ENCODE data around the gene DAAM2.

Gene DAAM2

DNA sequence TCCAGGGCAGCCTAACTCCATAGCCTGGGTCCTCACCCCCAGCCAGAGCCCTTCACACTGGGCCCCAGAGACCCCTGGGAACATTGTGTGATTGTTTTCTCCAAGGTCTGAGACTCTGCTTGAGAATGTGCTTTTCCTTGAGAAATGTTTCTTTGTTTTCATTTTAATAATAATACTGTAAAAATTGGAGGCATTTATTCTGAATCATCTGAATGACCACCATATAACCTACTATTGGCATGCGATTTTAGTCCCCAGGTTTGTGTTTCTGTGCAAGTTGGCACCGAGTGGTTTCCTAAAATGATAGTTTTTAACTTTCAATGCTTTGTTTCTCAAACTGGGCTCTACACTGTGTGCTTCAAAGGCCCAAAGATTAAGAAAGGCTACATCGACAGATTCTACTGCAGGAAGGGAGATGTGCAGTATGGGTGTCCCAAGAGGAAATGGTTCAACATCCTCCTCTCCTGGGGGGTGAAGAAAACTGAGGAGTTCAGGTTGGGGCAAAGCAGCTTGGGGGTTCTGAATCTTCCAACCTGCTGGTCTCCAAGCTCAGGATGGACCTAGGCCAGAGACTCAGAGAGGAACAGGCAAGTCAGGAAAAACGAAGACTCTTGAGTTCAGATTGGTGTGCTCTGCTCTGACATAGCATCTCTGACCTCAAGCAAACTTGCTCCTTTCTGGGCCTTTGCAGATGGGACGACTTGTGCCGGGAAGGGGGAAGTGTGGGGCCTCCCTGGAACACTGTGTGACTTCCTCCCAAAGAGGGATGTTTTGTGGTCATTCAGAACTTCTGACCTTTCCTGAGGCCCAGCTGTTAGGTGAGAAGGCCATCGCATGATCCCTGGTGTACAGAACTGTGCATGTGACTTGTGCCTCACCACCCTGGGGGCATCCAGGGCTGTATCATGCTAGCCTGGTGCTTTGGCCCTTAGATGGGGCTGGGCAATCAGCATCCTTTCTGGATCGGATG, 31.0 kb downstream of the DAAM2 start:
- Histone ChIP-seq H3K27me3 (replicated peaks; ENCODE audit: control insufficient read depth, insufficient read depth, low read length) (no peaks in the 10 kb centered on the region; the same call in 1 of the 2 replicates), H3K4me3 (replicated peaks; ENCODE audit: low read depth, low read length) (no peak overlapping the region), H3K36me3 (ENCODE audit: control insufficient read depth, insufficient read depth, low read length) (no peaks in the 10 kb centered on the region)
- no peak for TF ChIP-seq CTCF (IDR thresholded peaks at IDR 0.05; ENCODE audit: insufficient read depth, low read length, poor library complexity, severe bottlenecking)
- no peak for DNase-seq (ENCODE audit: extremely low read depth, insufficient read length)

GRCh38 chr6:39824030-39824926, 32.1 kb downstream of the DAAM2 start:
- no peak for DNase-seq (ENCODE audit: extremely low read depth, insufficient read length)

DNA sequence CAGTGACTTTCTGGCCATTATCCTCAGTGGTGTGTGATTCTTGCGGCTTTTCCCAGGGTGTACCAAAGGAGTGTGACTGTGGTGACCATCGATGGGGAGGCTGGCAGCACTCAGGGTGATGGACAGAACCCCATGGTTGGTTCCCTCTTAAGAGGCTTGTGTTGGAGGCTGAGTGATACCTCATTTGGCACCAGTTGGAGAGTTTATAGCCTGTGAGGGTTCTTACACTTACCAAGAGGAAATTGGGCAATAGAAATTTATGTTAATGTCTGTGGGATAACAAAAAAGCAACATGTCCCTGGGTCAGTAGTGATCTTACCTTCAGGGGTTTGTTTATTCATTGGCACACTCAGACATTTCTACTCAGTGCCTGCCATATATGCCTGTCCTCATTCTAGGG, 37.2 kb downstream of the DAAM2 start:
- TF ChIP-seq CTCF (IDR thresholded peaks at IDR 0.05; ENCODE audit: insufficient read depth, low read length, poor library complexity, severe bottlenecking): no peak
- no peak overlapping the region for H3K4me3 ChIP-seq (replicated peaks; ENCODE audit: low read depth, low read length)
- H3K27me3 ChIP-seq (replicated peaks; ENCODE audit: control insufficient read depth, insufficient read depth, low read length): no peaks in the 10 kb centered on the region; the same call in 1 of the 2 replicates
- DNase-seq (ENCODE audit: extremely low read depth, insufficient read length): no peak
- H3K36me3 ChIP-seq (ENCODE audit: control insufficient read depth, insufficient read depth, low read length): no peaks in the 10 kb centered on the region

More at GRCh38 chr6:39824030-39824926, 32.1 kb downstream of the DAAM2 start:
- no peaks in the 10 kb centered on the region for H3K36me3 ChIP-seq (ENCODE audit: control insufficient read depth, insufficient read depth, low read length)
- H3K27me3 ChIP-seq (replicated peaks; ENCODE audit: control insufficient read depth, insufficient read depth, low read length): no peaks in the 10 kb centered on the region; the same call in 1 of the 2 replicates
- no peak overlapping the region for H3K4me3 ChIP-seq (replicated peaks; ENCODE audit: low read depth, low read length)
- TF ChIP-seq CTCF (IDR thresholded peaks at IDR 0.05; ENCODE audit: insufficient read depth, low read length, poor library complexity, severe bottlenecking): no peak

- Histone ChIP-seq H3K27me3 (replicated peaks; ENCODE audit: control insufficient read depth, insufficient read depth, low read length) (no peaks in the 10 kb centered on the region; the same call in 1 of the 2 replicates), H3K4me3 (replicated peaks; ENCODE audit: low read depth, low read length) (no peak overlapping the region), H3K36me3 (ENCODE audit: control insufficient read depth, insufficient read depth, low read length) (no peaks in the 10 kb centered on the region)
- TF ChIP-seq CTCF (IDR thresholded peaks at IDR 0.05; ENCODE audit: insufficient read depth, low read length, poor library complexity, severe bottlenecking): no peak
- no peak for DNase-seq (ENCODE audit: extremely low read depth, insufficient read length)
These were observed 38.3 kb downstream of the DAAM2 start for GRCh38 chr6:39830444-39830843.

GRCh38 chr6:39831701-39832100, 39.5 kb downstream of the DAAM2 start:
- DNase-seq (ENCODE audit: extremely low read depth, insufficient read length): no peak
- no peak for TF ChIP-seq CTCF (IDR thresholded peaks at IDR 0.05; ENCODE audit: insufficient read depth, low read length, poor library complexity, severe bottlenecking)

More at GRCh38 chr6:39831701-39832100, 39.5 kb downstream of the DAAM2 start:
- Histone ChIP-seq H3K27me3 (replicated peaks; ENCODE audit: control insufficient read depth, insufficient read depth, low read length) (no peaks in the 10 kb centered on the region), H3K36me3 (ENCODE audit: control insufficient read depth, insufficient read depth, low read length) (no peaks in the 10 kb centered on the region), H3K4me3 (replicated peaks; ENCODE audit: low read depth, low read length) (no peak overlapping the region)

All from GM06990 (cell line).